Mucosa of stomach (tissue), 1 donor: ENCODE results near the gene TCP11.

Experiments
- H3K27me3 ChIP-seq: one replicate; pipeline ENCODE4 v1.7.0; 2013; ENCODE audit warnings: mild to moderate bottlenecking, low read length; ENCODE audit not compliant: control insufficient read depth, insufficient read depth
- H3K36me3 ChIP-seq: one replicate; pipeline ENCODE4 v1.7.0; 2013; ENCODE audit warnings: low read length; ENCODE audit not compliant: control insufficient read depth, insufficient read depth
- H3K4me1 ChIP-seq: one replicate; pipeline ENCODE4 v1.7.0; 2013; ENCODE audit warnings: mild to moderate bottlenecking, low read length; ENCODE audit not compliant: control insufficient read depth, insufficient read depth
- H3K4me3 ChIP-seq: one replicate; pipeline ENCODE4 v1.7.0; 2013; ENCODE audit warnings: low read length
- H3K9ac ChIP-seq: one replicate; pipeline ENCODE4 v1.7.0; 2013; ENCODE audit warnings: mild to moderate bottlenecking, low read length, moderate library complexity
- H3K9me3 ChIP-seq: one replicate; pipeline ENCODE4 v1.7.0; 2013; ENCODE audit warnings: mild to moderate bottlenecking, low read length, moderate library complexity; ENCODE audit not compliant: control insufficient read depth
- donor health status: Pancreatic carcinoma.

The TCP11 gene

DNA sequence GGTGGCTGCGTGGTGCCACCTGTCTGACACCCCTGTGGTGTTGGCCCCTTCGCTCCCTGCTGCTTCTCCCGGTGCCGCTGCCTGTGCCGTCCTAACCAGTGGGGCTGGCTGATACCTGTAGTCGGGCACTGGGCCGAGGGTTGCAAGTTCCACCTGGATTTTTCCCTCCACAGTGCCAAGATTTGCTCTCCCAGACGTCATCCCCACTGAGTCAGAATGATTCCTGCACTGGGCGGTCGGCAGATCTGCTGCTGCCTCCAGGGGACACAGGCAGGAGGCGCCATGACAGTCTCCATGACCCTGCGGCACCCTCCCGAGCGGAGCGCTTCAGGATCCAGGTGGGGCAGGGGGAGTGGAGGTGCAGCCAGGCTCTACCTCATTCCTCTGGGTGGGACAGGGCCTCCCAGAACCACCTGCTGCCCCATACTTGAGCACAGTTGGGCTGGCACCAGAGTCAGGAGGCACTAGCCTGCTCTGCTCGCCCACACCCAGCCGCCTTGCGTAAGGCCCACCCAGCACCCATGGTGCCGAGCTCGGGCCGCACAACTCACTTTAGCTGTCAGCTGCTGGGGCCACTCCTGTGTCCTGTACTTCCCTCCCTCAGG lies 60.2 kb downstream of the TCP11 start:
- no peak overlapping the region for H3K4me3 ChIP-seq
- no peaks in the 10 kb centered on the region for H3K9me3 ChIP-seq
- no peaks in the 10 kb centered on the region for H3K27me3 ChIP-seq
- peaks cover 8% of the 10 kb centered on the region for H3K36me3 ChIP-seq
- no peaks in the 10 kb centered on the region for H3K4me1 ChIP-seq
- no peak overlapping the region for H3K9ac ChIP-seq

DNA sequence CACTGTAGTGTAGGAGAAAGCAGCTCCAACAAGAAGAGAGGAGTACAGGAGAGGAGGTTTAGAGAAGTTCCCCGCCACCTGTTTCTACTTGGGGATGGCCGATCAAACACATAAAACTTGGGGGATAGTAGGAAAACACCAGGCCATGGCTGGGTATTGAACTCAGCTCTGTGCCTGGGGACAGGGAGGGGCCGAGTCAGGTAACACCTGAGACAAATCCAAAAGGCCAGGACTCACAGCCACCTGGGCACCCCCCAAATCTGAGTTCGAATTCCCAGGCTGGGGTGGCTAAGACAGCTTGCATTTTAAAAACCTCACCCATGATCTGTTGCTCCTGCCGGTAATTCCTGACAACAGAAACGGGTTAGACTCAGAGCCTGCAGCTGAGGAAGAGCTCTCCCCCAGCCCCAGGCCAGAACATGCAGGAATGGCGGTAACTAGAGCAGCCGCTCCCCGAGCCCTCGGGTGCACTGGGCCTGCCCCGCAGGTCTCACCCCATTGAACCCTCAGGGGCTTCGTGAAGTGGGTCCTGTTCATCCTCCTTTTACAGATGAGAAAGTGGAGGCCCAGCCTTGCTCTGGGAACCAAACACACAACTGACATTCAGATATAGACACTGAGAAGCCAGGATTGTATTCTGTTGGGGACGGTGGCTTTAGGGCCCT lies 61.0 kb downstream of the TCP11 start:
- Histone ChIP-seq H3K9me3 (no peaks in the 10 kb centered on the region), H3K27me3 (no peaks in the 10 kb centered on the region), H3K9ac (no peak overlapping the region), H3K36me3 (peaks cover 8% of the 10 kb centered on the region), H3K4me1 (no peaks in the 10 kb centered on the region), H3K4me3 (no peak overlapping the region)

DNA sequence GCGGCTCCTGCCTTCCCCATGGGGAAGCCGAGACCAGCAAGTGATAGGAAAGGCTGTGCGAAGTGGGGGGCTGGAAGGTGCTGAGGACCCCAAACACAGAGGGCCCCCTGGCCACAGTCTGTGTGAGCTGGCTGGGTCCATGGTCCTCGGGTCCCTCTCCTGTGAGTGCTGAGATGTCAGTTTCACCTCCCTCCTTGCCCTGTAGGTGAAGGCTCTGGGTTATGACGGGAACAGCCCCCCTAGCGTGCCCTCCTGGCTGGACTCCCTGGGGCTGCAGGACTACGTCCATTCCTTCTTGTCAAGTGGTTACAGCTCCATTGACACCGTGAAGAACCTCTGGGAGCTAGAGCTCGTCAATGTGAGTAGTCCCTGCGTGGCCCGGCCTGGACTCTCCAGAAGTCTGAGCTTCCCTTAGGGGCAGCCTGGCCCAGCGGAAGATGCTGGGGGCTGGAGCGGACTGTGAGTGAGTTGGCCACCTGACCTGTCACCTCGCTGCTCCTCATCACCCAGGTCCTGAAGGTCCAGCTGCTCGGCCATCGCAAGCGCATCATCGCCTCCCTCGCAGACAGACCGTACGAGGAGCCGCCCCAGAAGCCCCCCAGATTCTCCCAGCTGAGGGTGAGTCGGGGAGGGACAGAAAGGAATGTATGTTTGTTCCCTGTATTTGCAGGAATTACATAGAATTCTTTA lies 61.7 kb downstream of the TCP11 start:
- H3K36me3 ChIP-seq = peaks cover 8% of the 10 kb centered on the region
- H3K9me3 ChIP-seq = no peaks in the 10 kb centered on the region
- no peaks in the 10 kb centered on the region for H3K27me3 ChIP-seq
- H3K4me1 ChIP-seq = no peaks in the 10 kb centered on the region
- H3K9ac ChIP-seq = no peak overlapping the region
- no peak overlapping the region for H3K4me3 ChIP-seq

DNA sequence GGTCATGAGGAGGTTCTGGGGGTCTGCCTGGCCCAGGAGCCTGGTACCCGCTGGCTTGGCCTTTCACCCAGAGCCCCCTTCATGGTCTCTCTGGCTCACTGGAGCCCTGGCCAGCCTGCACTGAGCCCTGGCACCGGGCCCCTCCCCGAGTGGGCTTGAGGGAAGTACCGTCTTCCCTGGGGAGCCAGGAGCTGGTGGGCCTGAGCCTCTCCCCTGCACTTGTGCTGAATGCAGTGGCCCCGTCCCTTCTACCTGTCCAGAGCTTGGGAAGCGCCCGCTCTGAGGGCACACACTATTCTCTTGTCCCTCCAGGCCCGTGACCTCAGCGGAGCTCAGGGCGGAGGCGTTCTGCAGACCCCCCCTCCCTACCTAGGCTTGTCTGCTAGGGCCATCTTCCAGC lies 62.2 kb downstream of the TCP11 start:
- H3K9ac ChIP-seq = no peak overlapping the region
- H3K4me1 ChIP-seq = no peaks in the 10 kb centered on the region
- H3K4me3 ChIP-seq = no peak overlapping the region
- no peaks in the 10 kb centered on the region for H3K9me3 ChIP-seq
- H3K27me3 ChIP-seq = no peaks in the 10 kb centered on the region
- H3K36me3 ChIP-seq = peaks cover 5% of the 10 kb centered on the region

DNA sequence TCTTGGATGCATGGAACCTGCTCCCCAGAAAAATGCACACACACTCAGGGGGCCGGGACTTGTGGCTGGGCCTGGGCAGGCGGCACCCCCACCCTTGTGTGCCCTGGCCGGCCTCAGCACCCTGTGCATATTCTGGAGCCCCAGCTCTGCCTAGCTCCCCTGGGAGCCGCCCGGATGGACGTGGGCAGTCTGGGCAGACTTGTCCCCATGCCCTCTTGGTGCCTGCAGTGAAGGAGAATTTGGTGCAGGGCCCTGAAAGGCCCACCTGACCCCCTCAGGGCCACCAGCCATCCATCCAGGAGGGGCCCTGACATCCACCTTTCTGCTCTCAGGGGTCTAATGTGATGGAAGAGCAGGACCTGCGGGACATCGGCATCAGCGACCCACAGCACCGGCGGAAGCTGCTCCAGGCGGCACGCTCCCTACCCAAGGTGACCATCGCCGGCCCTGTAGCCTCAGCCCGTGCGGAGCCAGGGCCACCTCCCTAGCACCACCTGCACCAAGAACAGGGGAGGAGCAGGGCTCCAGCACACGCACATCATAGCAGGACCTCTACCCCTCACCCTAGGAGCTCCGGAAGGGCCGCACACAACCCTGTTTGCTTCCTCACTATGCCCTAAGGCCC lies 62.8 kb downstream of the TCP11 start:
- no peaks in the 10 kb centered on the region for H3K4me1 ChIP-seq
- H3K27me3 ChIP-seq = no peaks in the 10 kb centered on the region
- H3K4me3 ChIP-seq = no peak overlapping the region
- no peak overlapping the region for H3K9ac ChIP-seq
- no peaks in the 10 kb centered on the region for H3K36me3 ChIP-seq
- no peaks in the 10 kb centered on the region for H3K9me3 ChIP-seq

DNA sequence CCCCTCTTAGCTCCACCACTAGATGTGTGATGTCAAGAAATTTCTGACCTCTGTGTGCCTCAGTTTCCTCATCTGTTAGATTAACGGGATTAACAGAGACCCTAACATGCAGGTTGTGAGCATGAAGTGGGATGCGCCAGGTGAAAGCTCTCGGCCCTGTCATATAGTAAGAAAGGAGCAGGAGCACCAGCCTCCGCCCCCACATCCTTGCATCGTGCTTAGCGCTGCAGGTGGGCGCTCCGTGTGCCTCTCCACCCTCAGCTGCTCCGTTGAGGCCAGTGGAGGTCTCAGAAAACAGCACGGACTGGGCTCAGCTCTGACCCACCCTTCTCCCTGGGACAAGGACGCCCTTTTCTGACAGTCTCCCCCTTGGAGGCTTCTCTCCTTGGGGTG lies 63.4 kb downstream of the TCP11 start:
- H3K9me3 ChIP-seq = no peaks in the 10 kb centered on the region
- no peaks in the 10 kb centered on the region for H3K36me3 ChIP-seq
- no peaks in the 10 kb centered on the region for H3K4me1 ChIP-seq

DNA sequence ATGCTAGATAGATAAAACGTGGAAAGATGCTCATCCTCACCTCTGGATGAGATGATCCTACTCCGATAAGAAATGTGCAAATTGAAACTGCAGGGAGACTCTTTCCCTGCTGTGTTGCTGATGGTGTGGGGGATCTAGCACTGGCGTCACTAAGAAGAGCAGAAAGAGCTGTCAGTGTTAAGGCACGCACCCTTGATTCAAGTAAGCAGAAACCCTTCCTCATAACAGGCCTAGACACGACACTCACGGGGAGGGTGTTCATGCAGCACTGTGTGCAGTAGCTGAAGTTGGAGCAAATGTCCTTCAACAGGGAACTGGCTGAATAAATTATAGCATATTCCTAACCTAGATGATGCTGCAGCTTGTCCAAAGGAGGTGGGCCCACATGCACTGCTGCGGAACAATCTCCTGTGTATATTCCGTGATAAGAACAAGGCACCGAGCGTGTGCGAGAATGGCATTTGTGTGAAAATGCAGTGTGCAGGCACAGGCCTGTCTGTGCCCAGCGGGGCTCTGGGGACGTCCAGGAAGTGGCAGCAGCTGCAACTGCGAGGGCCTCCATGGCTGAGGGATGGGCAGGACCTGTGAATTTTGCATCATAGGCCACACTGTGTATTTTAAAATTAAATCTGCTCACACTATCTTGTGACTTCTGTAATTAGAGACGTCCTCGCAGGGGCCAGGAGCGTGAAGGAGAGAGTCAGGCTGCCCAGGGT lies 64.0 kb downstream of the TCP11 start:
- no peaks in the 10 kb centered on the region for H3K9me3 ChIP-seq
- no peaks in the 10 kb centered on the region for H3K27me3 ChIP-seq
- peaks cover 4% of the 10 kb centered on the region for H3K36me3 ChIP-seq
- no peak overlapping the region for H3K9ac ChIP-seq
- H3K4me3 ChIP-seq = no peak overlapping the region
- H3K4me1 ChIP-seq = no peaks in the 10 kb centered on the region

More for the DNA sequence above, 63.4 kb downstream of the TCP11 start:
- Histone ChIP-seq H3K9ac (no peak overlapping the region), H3K27me3 (no peaks in the 10 kb centered on the region), H3K4me3 (no peak overlapping the region)

DNA sequence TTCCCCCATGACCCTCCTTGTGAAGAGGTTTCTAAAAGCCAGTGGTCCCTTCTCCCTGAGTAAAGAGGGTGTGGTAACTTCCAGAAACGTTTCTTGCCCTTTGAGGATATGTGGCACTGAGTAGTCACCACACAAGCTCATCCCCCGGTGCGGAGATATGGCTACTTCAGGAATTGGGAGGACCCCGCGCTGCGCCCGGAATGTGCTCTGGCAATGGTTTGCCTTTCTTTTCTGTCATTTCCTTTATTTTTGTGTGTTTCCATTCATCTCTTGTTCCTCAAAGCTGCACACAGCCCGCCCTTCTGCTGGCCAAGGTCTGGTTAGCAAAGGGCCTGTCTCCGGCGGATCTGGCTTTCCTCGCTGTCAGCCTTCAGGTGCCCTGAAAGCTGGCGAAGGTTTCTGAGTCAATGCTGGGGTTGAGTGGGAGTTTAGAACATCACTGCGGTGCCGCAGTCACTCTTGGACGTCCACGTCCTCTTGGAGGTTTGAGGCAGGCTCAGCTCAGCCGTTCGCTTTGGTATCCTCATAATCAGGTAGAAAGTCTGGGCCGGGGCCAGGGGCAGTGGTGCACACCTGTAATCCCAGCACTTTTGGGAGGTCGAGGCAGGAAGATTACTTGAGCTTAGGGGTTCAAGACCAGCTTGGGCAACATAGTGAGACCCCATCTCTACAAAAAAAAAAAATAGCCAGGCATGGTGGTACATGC lies 67.2 kb downstream of the TCP11 start:
- Histone ChIP-seq H3K9me3 (no peaks in the 10 kb centered on the region), H3K27me3 (no peaks in the 10 kb centered on the region), H3K4me3 (no peak overlapping the region), H3K9ac (no peak overlapping the region), H3K36me3 (peaks cover 9% of the 10 kb centered on the region), H3K4me1 (no peaks in the 10 kb centered on the region)

DNA sequence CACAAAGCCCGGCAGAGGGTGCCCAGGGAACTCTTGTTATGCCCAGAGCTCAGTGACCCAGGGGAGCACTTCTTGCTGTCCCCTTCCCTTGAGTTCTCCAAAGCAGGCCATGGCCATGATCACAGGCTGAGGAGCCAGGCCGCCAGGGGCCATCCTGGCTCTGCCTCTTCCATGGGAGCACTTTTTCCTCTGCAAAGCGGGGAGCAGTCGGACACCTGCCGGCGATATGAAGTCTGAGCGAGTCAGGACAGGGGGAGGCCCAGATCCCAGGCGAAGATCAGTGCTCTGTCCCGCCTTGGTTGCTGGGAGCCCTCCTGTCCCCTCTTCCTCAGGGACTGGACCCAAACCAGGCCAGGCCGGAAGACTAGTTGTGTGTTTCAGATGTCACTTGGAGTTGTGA lies 67.9 kb downstream of the TCP11 start:
- Histone ChIP-seq H3K27me3 (no peaks in the 10 kb centered on the region), H3K9me3 (no peaks in the 10 kb centered on the region), H3K36me3 (peaks cover 9% of the 10 kb centered on the region), H3K4me1 (no peaks in the 10 kb centered on the region), H3K9ac (no peak overlapping the region), H3K4me3 (no peak overlapping the region)

DNA sequence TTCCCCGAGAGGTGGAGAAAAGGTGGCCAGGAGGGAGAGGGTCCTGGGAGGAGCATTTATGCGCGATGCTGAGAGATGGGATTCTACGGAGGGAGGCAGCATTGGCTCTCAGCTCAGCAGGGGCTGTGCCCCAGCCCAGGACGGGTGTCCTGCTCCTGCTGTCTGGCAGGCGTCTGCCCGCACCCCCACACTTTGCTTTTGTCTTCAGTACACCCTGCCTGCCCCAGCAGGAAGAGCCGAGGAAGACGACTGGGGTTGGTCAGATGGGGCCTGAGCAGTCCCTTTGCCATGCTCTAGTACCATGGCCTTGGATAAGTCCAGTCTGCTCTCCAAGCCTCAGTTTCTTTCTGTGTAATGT lies 68.5 kb downstream of the TCP11 start:
- H3K27me3 ChIP-seq = no peaks in the 10 kb centered on the region
- no peaks in the 10 kb centered on the region for H3K4me1 ChIP-seq
- H3K36me3 ChIP-seq = peaks cover 9% of the 10 kb centered on the region
- no peak overlapping the region for H3K4me3 ChIP-seq
- H3K9ac ChIP-seq = no peak overlapping the region
- no peaks in the 10 kb centered on the region for H3K9me3 ChIP-seq

DNA sequence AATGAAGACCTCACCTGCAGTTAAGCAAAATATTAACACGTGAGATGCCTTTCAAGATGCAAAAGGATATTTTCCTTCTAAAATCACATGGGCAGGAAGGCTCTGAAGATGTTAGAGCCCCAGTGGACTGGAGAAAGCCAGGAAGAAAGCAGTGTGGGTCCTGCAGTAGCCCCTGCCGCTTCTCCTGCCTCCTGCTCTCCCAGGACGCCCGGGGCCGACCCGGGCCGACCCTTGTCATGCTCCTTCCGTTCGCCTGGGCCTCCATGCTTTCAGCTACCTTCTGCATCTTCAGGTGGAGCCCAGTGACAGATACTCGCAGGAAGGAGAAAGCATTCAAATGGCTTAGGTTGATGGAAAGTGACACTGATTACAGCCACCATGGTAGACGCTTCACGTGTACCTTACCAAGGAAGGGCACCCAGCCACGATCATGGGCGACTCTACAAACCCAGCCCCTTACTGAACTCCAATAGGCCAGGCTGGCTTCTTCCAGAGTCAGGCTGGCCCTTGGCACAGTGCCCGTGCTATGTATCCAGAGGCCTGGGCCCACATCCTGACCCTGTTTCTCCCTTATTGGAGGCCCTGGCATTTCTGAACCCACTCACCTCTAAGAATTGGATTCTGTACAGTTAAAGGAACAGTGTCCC lies 69.0 kb downstream of the TCP11 start:
- H3K9me3 ChIP-seq = no peaks in the 10 kb centered on the region
- H3K9ac ChIP-seq = no peak overlapping the region
- no peaks in the 10 kb centered on the region for H3K27me3 ChIP-seq
- no peak overlapping the region for H3K4me3 ChIP-seq
- peaks cover 9% of the 10 kb centered on the region for H3K36me3 ChIP-seq
- no peaks in the 10 kb centered on the region for H3K4me1 ChIP-seq
